CD4-positive, CD25-positive, alpha-beta regulatory T cell (primary cell): ENCODE results near the gene FHL1. TPM values are rescaled to one million over a fixed set of nuclear protein-coding genes. Genes with fewer than 3 reads are reported as not detected.

Source experiments
- ATAC-seq, 2 donors: fragments of 150-1000 bp; cut with Tn5 transposase; one replicate each; pipeline ENCODE4 v1.10.0; 2021; ENCODE audit warnings: low read depth in 2 of 2, moderate number of reproducible peaks in 2 of 2, moderate library complexity in 1 of 2
- DNase-seq, 3 donors: peaks; one replicate each; pipeline versions ENCODE4 v3.0.0 to v3.0.0-alpha.2; 2012 to 2022; ENCODE audit warnings: mixed read lengths in 1 of 3
- H3K27ac ChIP-seq: one replicate; pipeline ENCODE4 v1.7.0; 2013; ENCODE audit warnings: mild to moderate bottlenecking, low read length; ENCODE audit not compliant: insufficient read depth, poor library complexity, severe bottlenecking
- H3K27me3 ChIP-seq: one replicate; pipeline ENCODE4 v1.7.0; 2013; ENCODE audit warnings: low read length; ENCODE audit not compliant: control insufficient read depth, insufficient read depth
- H3K36me3 ChIP-seq: one replicate; pipeline ENCODE4 v1.7.0; 2013; ENCODE audit warnings: mild to moderate bottlenecking, low read length, moderate library complexity; ENCODE audit not compliant: control insufficient read depth, insufficient read depth
- H3K4me1 ChIP-seq: 2 replicates; pipeline ENCODE4 v1.7.0; 2013; ENCODE audit warnings: mild to moderate bottlenecking, low read length; ENCODE audit not compliant: insufficient read depth, control insufficient read depth, poor library complexity, severe bottlenecking
- H3K4me3 ChIP-seq: one replicate; pipeline ENCODE4 v1.7.0; 2013; ENCODE audit warnings: low read depth, mild to moderate bottlenecking, low read length, moderate library complexity
- H3K9me3 ChIP-seq, 2 experiments: 1 replicate in 1 of 2; 2 replicates in 1 of 2; pipeline ENCODE4 v1.7.0; 2013; ENCODE audit warnings: low read length in 2 of 2, mild to moderate bottlenecking in 1 of 2, moderate library complexity in 1 of 2; ENCODE audit not compliant: control insufficient read depth in 2 of 2
- H3K27ac Mint-ChIP-seq, 3 donors: one replicate each; pipeline ENCODE4 v1.8.0; 2020 to 2022; ENCODE audit warnings: mild to moderate bottlenecking in 3 of 3, mixed read lengths in 3 of 3, moderate library complexity in 2 of 3
- H3K27me3 Mint-ChIP-seq: one replicate; pipeline ENCODE4 v1.8.0; 2022; ENCODE audit warnings: mild to moderate bottlenecking, mixed read lengths
- H3K36me3 Mint-ChIP-seq: one replicate; pipeline ENCODE4 v1.8.0; 2020; ENCODE audit warnings: mixed read lengths
- H3K4me1 Mint-ChIP-seq, 4 donors: one replicate each; pipeline ENCODE4 v1.8.0; 2020 to 2022; ENCODE audit warnings: mixed read lengths in 4 of 4, mild to moderate bottlenecking in 1 of 4
- H3K4me3 Mint-ChIP-seq, 4 donors: one replicate each; pipeline ENCODE4 v1.8.0; 2020 to 2022; ENCODE audit warnings: mild to moderate bottlenecking in 4 of 4, mixed read lengths in 4 of 4, moderate library complexity in 3 of 4
- H3K9me3 Mint-ChIP-seq, 7 donors: one replicate each; pipeline ENCODE4 v1.8.0; 2020 to 2022; ENCODE audit warnings: mixed read lengths in 7 of 7, mild to moderate bottlenecking in 3 of 7, moderate library complexity in 2 of 7
- polyA plus RNA-seq, 4 donors: library from polyadenylated mRNA; unstranded; fragments of 300-500 nt; fragmentation: Illumina TruSeq; gene quantifications; one replicate each; pipeline ENCODE4 v1.2.3, GENCODE V29; 2021
- total RNA-seq: library from RNA; stranded (reverse); gene quantifications from one replicate; pipeline ENCODE4 v1.2.3, GENCODE V29; 2022

The FHL1 gene
- total and polyA plus RNA-seq, 5 donors from 2014 or later = 3.8 to 24.5 (median 15.7) TPM

DNA sequence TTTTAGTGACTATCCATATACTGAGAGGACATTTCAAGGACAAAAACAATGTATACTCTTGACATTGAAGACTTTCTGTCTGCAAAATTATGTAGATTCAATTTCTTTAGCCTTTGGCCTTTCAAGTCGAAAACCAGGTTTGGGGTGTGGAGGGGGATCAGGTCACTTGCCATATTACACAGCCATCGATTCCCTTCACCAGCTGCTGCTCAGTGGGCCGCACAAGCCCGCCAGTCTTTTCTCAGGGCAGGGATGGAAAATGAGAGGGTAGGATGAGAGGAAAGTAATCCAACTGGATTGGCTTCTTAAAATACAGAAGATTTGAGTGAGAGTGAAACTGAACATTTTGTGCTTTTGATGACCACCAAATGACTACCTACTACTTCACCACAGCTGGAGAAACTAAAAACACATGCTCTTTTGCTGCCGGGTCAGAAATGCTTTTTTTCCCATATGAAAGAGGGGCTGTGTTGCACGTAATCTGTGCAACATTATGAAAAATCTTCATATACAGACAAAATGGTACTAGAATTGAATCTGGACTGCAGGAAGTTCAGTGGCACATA lies 51.4 kb downstream of the FHL1 start:
- Mint-ChIP-seq H3K4me3 (no peak overlapping the region), H3K27ac (no peak overlapping the region), H3K36me3 (no peaks in the 10 kb centered on the region), H3K9me3 (peaks cover 0 to 2% (median 0%) of the 10 kb centered on the region in 7 donors), H3K27me3 (no peaks in the 10 kb centered on the region), H3K4me1 (peaks cover 0 to 12% (median 9%) of the 10 kb centered on the region in 4 donors)
- H3K9me3 ChIP-seq = no peaks in the 10 kb centered on the region
- ATAC-seq (no peak), DNase-seq (no peak)
- H3K27me3 ChIP-seq = no peaks in the 10 kb centered on the region
- H3K36me3 ChIP-seq = no peaks in the 10 kb centered on the region
- peaks cover 3% of the 10 kb centered on the region for H3K4me1 ChIP-seq
- H3K27ac ChIP-seq = no peak overlapping the region
- no peak overlapping the region for H3K4me3 ChIP-seq

DNA sequence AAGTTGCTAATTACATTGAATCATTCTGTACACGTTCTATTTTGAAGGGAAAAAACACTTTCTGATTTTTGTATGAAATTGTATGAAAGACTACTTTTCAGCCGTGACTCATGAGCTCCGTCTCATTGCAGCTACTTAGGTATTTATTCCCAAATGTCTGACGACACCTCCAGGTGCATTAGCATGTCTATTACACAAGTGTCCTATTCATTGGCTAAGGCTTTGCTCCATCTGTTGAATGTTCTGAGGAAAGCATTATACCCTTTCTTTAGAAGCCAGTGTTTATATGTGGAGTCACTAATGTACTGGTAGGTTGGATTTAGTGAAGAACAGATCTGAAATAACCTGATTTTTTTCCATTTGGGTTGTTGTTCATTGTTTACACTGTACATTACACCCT lies 52.0 kb downstream of the FHL1 start:
- Histone ChIP-seq H3K9me3 (no peaks in the 10 kb centered on the region), H3K4me3 (no peak overlapping the region), H3K4me1 (no peaks in the 10 kb centered on the region), H3K27ac (no peak overlapping the region), H3K27me3 (no peaks in the 10 kb centered on the region), H3K36me3 (no peaks in the 10 kb centered on the region)
- ATAC-seq (no peak), DNase-seq (no peak)
- Mint-ChIP-seq H3K9me3 (no peaks in the 10 kb centered on the region), H3K27me3 (no peaks in the 10 kb centered on the region), H3K4me3 (no peak overlapping the region), H3K36me3 (no peaks in the 10 kb centered on the region), H3K27ac (no peak overlapping the region), H3K4me1 (peaks cover 0 to 13% (median 7%) of the 10 kb centered on the region in 4 donors)

DNA sequence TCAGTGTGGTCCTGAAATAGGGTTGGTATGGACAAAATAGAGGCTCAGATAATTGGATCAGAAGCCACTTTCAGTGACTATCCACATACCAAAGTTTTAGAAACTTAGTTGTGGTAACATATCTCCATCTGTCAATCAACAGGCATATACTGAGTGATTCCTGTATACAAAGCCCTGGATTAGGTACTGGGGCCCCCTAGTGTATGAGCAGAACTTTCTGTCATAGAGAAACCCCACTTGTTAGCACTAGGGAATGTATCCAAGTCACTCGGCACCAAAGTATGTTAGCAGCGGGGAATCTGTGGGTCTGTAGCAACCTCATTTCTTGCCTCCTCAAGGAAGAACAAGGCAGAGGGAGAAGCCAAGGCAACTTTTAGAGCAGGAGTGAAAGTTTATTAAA lies 53.1 kb downstream of the FHL1 start:
- ATAC-seq = no peak
- no peak overlapping the region for H3K4me3 Mint-ChIP-seq
- no peaks in the 10 kb centered on the region for H3K9me3 Mint-ChIP-seq

DNA sequence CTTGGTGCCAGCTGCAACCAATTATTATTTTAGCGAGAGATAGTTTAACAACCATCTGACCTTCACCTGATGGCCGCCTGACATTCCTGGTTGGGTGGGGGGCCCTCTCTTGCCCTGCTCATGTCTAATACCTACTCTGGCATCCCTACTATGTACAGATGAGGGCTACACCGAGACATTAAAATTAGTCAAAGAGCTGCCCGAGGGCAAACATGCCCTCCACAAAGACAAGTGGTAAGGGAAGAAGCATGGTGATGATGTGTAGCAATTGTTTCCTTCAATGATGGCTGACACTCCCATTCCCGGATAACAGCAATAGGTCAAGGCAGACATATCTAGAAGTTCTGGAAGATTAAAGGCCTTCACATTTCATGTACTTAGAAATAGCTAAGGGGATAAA lies 54.3 kb downstream of the FHL1 start:
- Mint-ChIP-seq H3K36me3 (no peaks in the 10 kb centered on the region), H3K27ac (no peak overlapping the region), H3K4me3 (peak overlapping the region in 1 of 4 donors; percentile 21), H3K4me1 (peaks cover 0 to 21% (median 13%) of the 10 kb centered on the region in 4 donors), H3K9me3 (no peaks in the 10 kb centered on the region), H3K27me3 (no peaks in the 10 kb centered on the region)
- no peak for ATAC-seq
- no peaks in the 10 kb centered on the region for H3K4me1 ChIP-seq
- H3K4me3 ChIP-seq = no peak overlapping the region
- no peaks in the 10 kb centered on the region for H3K9me3 ChIP-seq
- DNase-seq = no peak
- H3K27ac ChIP-seq = no peak overlapping the region
- H3K36me3 ChIP-seq = no peaks in the 10 kb centered on the region
- no peaks in the 10 kb centered on the region for H3K27me3 ChIP-seq

More for the DNA sequence above, 53.1 kb downstream of the FHL1 start:
- Mint-ChIP-seq H3K27me3 (no peaks in the 10 kb centered on the region), H3K4me1 (peaks cover 0 to 21% (median 13%) of the 10 kb centered on the region in 4 donors), H3K27ac (no peak overlapping the region), H3K36me3 (no peaks in the 10 kb centered on the region)
- no peaks in the 10 kb centered on the region for H3K36me3 ChIP-seq
- peak in 1 of 3 donors; percentile 48 for DNase-seq
- H3K4me3 ChIP-seq = no peak overlapping the region
- no peaks in the 10 kb centered on the region for H3K27me3 ChIP-seq
- H3K27ac ChIP-seq = no peak overlapping the region
- H3K9me3 ChIP-seq = no peaks in the 10 kb centered on the region
- no peaks in the 10 kb centered on the region for H3K4me1 ChIP-seq

DNA sequence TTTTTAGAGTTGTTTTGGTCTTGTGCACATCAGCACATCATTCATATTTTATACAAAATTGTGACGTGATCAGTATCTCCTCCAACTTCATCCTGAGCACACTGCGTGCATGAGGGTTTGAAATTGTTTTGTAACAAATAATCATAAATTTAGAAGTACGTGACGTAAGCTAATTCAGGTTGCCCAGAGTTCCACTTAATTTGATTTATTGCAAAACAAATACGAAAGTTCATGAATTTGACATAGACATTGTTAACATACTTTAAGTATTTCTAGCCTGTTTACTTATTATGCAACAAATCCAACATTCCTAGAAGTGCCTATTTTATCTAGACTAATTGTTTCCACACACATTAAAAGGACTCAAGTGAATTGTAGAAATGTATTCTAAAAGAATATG lies 55.6 kb downstream of the FHL1 start:
- no peaks in the 10 kb centered on the region for H3K36me3 Mint-ChIP-seq
- Histone ChIP-seq H3K27me3 (no peaks in the 10 kb centered on the region), H3K36me3 (no peaks in the 10 kb centered on the region), H3K9me3 (no peaks in the 10 kb centered on the region), H3K27ac (no peak overlapping the region), H3K4me1 (no peaks in the 10 kb centered on the region), H3K4me3 (no peak overlapping the region)
- ATAC-seq (no peak), DNase-seq (no peak)
- peaks cover 0 to 23% (median 13%) of the 10 kb centered on the region in 4 donors for H3K4me1 Mint-ChIP-seq
- H3K4me3 Mint-ChIP-seq = no peak overlapping the region
- no peak overlapping the region for H3K27ac Mint-ChIP-seq
- H3K27me3 Mint-ChIP-seq = no peaks in the 10 kb centered on the region
- no peaks in the 10 kb centered on the region for H3K9me3 Mint-ChIP-seq

DNA sequence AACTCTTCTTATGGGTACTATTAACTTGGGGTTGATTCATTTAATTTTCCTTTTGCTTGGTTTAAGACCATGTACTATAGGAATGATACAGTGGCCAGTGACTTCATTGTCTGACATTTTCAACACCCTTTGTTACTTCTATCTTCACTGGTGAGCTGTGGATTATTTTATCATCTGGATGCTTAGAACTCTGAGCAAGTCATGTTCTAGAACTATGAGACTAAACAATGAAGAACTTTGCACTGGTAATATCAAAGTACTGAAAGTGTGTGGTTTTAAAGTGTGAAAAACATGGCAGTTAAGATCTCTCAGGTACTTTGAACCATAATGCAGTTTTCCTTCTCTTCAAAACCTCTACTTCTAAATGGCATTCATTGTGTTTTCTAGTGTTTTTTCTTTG lies 56.1 kb downstream of the FHL1 start:
- Histone ChIP-seq H3K4me3 (no peak overlapping the region), H3K27me3 (no peaks in the 10 kb centered on the region), H3K4me1 (no peaks in the 10 kb centered on the region), H3K27ac (peak overlapping the region; percentile 23), H3K9me3 (no peaks in the 10 kb centered on the region), H3K36me3 (no peaks in the 10 kb centered on the region)
- peak in 1 of 3 donors; percentile 22 for DNase-seq
- Mint-ChIP-seq H3K9me3 (no peaks in the 10 kb centered on the region), H3K36me3 (no peaks in the 10 kb centered on the region), H3K4me3 (no peak overlapping the region), H3K27ac (no peak overlapping the region), H3K27me3 (no peaks in the 10 kb centered on the region), H3K4me1 (peaks cover 0 to 23% (median 13%) of the 10 kb centered on the region in 4 donors)
- ATAC-seq = no peak

DNA sequence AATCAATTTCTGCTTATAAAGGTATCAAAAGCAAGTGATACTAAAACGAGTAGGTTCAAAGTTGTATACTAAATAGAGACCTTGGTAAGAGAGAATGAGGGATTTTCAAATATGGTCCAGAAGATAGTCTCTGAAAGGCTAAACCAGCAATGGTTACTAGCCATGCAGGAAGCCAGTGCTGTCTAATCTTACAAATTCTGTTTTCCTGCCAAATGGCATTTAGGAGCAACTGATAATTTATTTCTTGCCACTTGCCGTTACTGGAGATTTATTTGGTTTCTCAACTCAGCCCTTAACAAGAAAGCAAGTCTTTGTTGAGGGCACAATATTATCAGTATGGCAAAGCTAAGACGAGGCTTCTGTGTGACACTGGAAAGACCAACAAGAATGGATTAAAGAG lies 56.6 kb downstream of the FHL1 start:
- Histone ChIP-seq H3K36me3 (no peaks in the 10 kb centered on the region), H3K4me3 (no peak overlapping the region), H3K27me3 (no peaks in the 10 kb centered on the region), H3K4me1 (no peaks in the 10 kb centered on the region), H3K9me3 (no peaks in the 10 kb centered on the region), H3K27ac (peak overlapping the region; percentile 23)
- no peak overlapping the region for H3K27ac Mint-ChIP-seq
- peaks cover 0 to 23% (median 13%) of the 10 kb centered on the region in 4 donors for H3K4me1 Mint-ChIP-seq
- H3K4me3 Mint-ChIP-seq = no peak overlapping the region
- no peaks in the 10 kb centered on the region for H3K27me3 Mint-ChIP-seq
- H3K9me3 Mint-ChIP-seq = no peaks in the 10 kb centered on the region
- ATAC-seq (no peak), DNase-seq (no peak)
- H3K36me3 Mint-ChIP-seq = no peaks in the 10 kb centered on the region

DNA sequence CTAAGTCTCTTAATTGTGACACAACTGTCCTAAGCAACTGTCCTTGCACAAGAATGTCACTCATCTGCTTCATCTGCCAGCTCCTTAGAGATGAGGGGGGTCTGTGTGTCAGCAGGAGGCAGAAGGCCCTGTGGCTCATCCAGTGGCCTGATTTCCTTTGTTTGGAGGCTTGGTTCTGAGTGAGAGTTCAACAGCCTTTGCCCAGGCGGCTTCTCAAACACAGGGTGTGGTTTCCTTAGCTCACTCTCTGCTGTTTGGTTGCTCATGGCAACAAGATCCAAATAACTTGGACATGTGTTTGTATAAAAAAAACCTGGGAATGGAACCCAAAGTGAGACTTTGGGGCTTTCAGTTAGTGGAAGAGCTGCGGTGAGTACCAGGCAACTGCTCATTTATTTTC lies 57.2 kb downstream of the FHL1 start:
- H3K36me3 Mint-ChIP-seq = no peaks in the 10 kb centered on the region
- DNase-seq (peak in 1 of 3 donors; percentile 46), ATAC-seq (no peak)
- Histone ChIP-seq H3K9me3 (no peaks in the 10 kb centered on the region), H3K27me3 (no peaks in the 10 kb centered on the region), H3K36me3 (no peaks in the 10 kb centered on the region), H3K4me1 (no peaks in the 10 kb centered on the region), H3K27ac (no peak overlapping the region), H3K4me3 (no peak overlapping the region)
- peak overlapping the region in 1 of 3 donors; percentile 44 for H3K27ac Mint-ChIP-seq
- H3K27me3 Mint-ChIP-seq = no peaks in the 10 kb centered on the region
- no peak overlapping the region for H3K4me3 Mint-ChIP-seq
- H3K4me1 Mint-ChIP-seq = peaks cover 0 to 23% (median 13%) of the 10 kb centered on the region in 4 donors
- H3K9me3 Mint-ChIP-seq = no peaks in the 10 kb centered on the region
